ENCODE results near the gene PLCL1. TPM values are rescaled to one million over a fixed set of nuclear protein-coding genes. Genes with fewer than 3 reads are reported as not detected.

The PLCL1 gene
- total and polyA plus RNA-seq, 8 donors = 0.38 to 1.5 (median 0.73) TPM

GRCh38 chr2:198162276-198162675, 357.9 kb downstream of the PLCL1 start:
- no peak for TF ChIP-seq CTCF (IDR thresholded peaks at IDR 0.05)
- Histone ChIP-seq H3K4me1 (no peaks in the 10 kb centered on the region), H3K27ac (no peak overlapping the region), H3K36me3 (no peaks in the 10 kb centered on the region), H3K27me3 (no peaks in the 10 kb centered on the region), H3K4me3 (no peak overlapping the region), H3K9me3 (no peaks in the 10 kb centered on the region)
- ATAC-seq (no peak), FAIRE-seq (no peak), DNase-seq (no peak)
- intact Hi-C loops (cut with DNase I) = no loop called here

GRCh38 chr2:198164843-198165242, 360.4 kb downstream of the PLCL1 start:
- Histone ChIP-seq H3K27me3 (no peaks in the 10 kb centered on the region), H3K9me3 (no peaks in the 10 kb centered on the region), H3K36me3 (no peaks in the 10 kb centered on the region), H3K4me3 (no peak overlapping the region), H3K27ac (no peak overlapping the region), H3K4me1 (no peaks in the 10 kb centered on the region)
- intact Hi-C loops (cut with DNase I) = no loop called here
- WGBS, 2 donors = 66 to 72% methylated on average over 6 of the region's 6 CpGs
- TF ChIP-seq CTCF (IDR thresholded peaks at IDR 0.05) = no peak
- FAIRE-seq (no peak), DNase-seq (no peak), ATAC-seq (no peak)

DNA sequence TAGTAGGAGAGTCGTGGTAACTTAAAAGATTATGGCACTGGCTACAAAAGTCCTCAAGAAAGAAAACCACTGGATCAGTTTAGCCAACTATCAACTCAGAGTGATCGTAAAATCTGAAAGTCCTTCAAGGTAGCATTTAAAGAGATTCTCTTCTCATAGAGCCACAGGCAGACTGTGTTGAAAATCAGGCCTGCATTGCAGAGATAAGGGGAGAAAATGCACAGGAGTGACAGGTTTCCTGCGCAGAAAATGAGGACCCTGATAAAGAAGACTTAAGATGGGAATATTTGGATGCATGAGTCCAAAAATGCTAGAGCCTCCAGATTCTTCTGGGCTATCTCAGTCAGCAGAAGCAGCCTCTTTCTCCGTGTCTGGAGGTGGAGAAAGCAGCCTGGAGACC, 360.9 kb downstream of the PLCL1 start:
- WGBS, 2 donors = 66 to 71% methylated on average over 4 of the region's 4 CpGs
- intact Hi-C loops (cut with DNase I) = no loop called here
- H3K27ac ChIP-seq = no peak overlapping the region
- no peaks in the 10 kb centered on the region for H3K27me3 ChIP-seq
- no peaks in the 10 kb centered on the region for H3K4me1 ChIP-seq
- DNase-seq (no peak), ATAC-seq (no peak), FAIRE-seq (no peak)
- no peak overlapping the region for H3K4me3 ChIP-seq
- H3K36me3 ChIP-seq = no peaks in the 10 kb centered on the region
- H3K9me3 ChIP-seq = no peaks in the 10 kb centered on the region
- no peak for TF ChIP-seq CTCF (IDR thresholded peaks at IDR 0.05)

GRCh38 chr2:198167346-198167745, 363.0 kb downstream of the PLCL1 start:
- no peak for TF ChIP-seq CTCF (IDR thresholded peaks at IDR 0.05)
- no peak for FAIRE-seq
- H3K27ac ChIP-seq = no peak overlapping the region
- H3K36me3 ChIP-seq = no peaks in the 10 kb centered on the region
- no peaks in the 10 kb centered on the region for H3K9me3 ChIP-seq
- H3K4me3 ChIP-seq = no peak overlapping the region
- no peak for DNase-seq
- intact Hi-C loops (cut with DNase I) = no loop called here
- ATAC-seq = no peak
- H3K4me1 ChIP-seq = no peaks in the 10 kb centered on the region
- WGBS, 2 donors = 42 to 58% methylated on average over 2 of the region's 2 CpGs
- H3K27me3 ChIP-seq = no peaks in the 10 kb centered on the region

DNA sequence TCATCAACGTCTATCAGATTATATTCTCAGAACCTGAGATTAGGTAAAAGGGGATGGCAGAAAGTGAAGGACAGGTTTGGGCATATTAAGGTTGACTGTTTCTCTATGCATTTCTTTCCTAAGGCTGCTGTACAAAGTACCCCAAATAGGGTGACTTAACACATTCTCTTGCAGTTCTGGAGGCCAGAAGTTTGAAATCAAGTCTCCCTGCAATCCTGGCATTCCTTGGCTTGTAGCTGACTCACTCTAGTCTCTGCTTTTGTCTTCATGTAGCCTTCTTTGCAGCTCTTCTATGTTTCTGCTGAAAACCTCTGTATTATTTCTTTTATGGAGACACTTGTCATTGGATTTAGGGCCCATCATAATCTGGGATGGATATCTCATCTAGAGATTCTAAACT, 364.3 kb downstream of the PLCL1 start:
- intact Hi-C loops (cut with DNase I) = no loop called here
- no peaks in the 10 kb centered on the region for H3K4me1 ChIP-seq
- no peaks in the 10 kb centered on the region for H3K27me3 ChIP-seq
- H3K27ac ChIP-seq = no peak overlapping the region
- 49 to 63% methylated on average over 1 of the region's 1 CpG for WGBS, 2 donors
- no peak overlapping the region for H3K4me3 ChIP-seq
- ATAC-seq (no peak), DNase-seq (no peak), FAIRE-seq (no peak)
- H3K9me3 ChIP-seq = no peaks in the 10 kb centered on the region
- H3K36me3 ChIP-seq = no peaks in the 10 kb centered on the region
- TF ChIP-seq CTCF (IDR thresholded peaks at IDR 0.05) = no peak
